NCI-H1105 treated with DMSO at 0.1 percent for 48 hours (cell line): ENCODE data around the gene ZNF750.
A peak's percentile ranks its signal among the peaks of the same experiment; 100 is the strongest.

Source experiments
- DNase-seq: peaks from one replicate; lab custom pipeline; 2025; lab: John Stamatoyannopoulos, UW

ZNF750 gene

GRCh38 chr17:82812058-82812457, 27.8 kb downstream of the ZNF750 start:
- no peak for DNase-seq

- DNase-seq, result no peak
Measured at GRCh38 chr17:82810644-82811430, 29.0 kb downstream of the ZNF750 start.

GRCh38 chr17:82808921-82809905, 30.6 kb downstream of the ZNF750 start:
- DNase-seq, result peak; percentile 4

GRCh38 chr17:82808006-82808405, 31.8 kb downstream of the ZNF750 start:
- DNase-seq, result no peak

GRCh38 chr17:82807562-82807961, 32.3 kb downstream of the ZNF750 start:
- no peak for DNase-seq

- no peak for DNase-seq
Measured at GRCh38 chr17:82807101-82807500, 32.7 kb downstream of the ZNF750 start.

- DNase-seq, result no peak
Measured at GRCh38 chr17:82806645-82807044, 33.2 kb downstream of the ZNF750 start.

- no peak for DNase-seq
Measured at GRCh38 chr17:82805823-82806222, 34.0 kb downstream of the ZNF750 start.

GRCh38 chr17:82805254-82805653, 34.6 kb downstream of the ZNF750 start:
- no peak for DNase-seq

- no peak for DNase-seq
Measured at GRCh38 chr17:82804442-82805191, 35.2 kb downstream of the ZNF750 start.

GRCh38 chr17:82803606-82804005, 36.2 kb downstream of the ZNF750 start:
- DNase-seq, result no peak

- no peak for DNase-seq
Measured at GRCh38 chr17:82803185-82803584, 36.6 kb downstream of the ZNF750 start.

- no peak for DNase-seq
Measured at GRCh38 chr17:82802075-82802780, 37.6 kb downstream of the ZNF750 start.

- DNase-seq, result no peak
Measured at GRCh38 chr17:82801377-82801970, 38.3 kb downstream of the ZNF750 start.

- no peak for DNase-seq
Measured at GRCh38 chr17:82800885-82801284, 38.9 kb downstream of the ZNF750 start.

GRCh38 chr17:82799591-82799990, 40.2 kb downstream of the ZNF750 start:
- DNase-seq, result no peak

- no peak for DNase-seq
Measured at GRCh38 chr17:82798752-82799151, 41.1 kb downstream of the ZNF750 start.

- DNase-seq, result no peak
Measured at GRCh38 chr17:82797061-82797460, 42.8 kb downstream of the ZNF750 start.

- DNase-seq, result no peak
Measured at GRCh38 chr17:82795615-82796014, 44.2 kb downstream of the ZNF750 start.

GRCh38 chr17:82794781-82795482, 44.9 kb downstream of the ZNF750 start:
- DNase-seq, result no peak
